ENCODE measurements around the gene RIMKLB. TPM values are rescaled to one million over a fixed set of nuclear protein-coding genes. Genes with fewer than 3 reads are reported as not detected.

Gene RIMKLB
- total RNA-seq, 1 experiment from 2014 or later = 87.7 TPM

DNA sequence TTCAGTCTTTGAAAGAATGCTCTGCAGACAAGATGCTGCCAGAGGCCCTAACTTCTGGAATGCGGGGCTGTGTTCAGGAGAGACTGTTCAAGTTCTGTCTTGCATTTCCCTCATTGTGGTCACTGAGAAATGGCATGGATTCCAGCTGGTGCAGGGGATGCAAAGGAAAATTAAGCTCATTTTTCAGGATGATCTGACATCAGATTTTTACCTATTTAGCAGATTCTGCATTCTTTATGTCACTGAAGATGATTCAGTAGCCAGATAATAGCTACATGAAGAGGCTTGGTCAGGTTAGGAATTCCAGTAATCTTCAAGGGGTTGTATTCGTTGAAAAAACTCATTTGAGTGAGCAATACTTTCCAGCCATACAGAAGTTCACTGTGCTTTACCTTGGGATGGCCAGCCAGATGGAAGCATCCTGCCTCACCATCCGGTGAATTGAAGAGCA is 19.1 kb upstream of the RIMKLB start:
- H3K4me3 Mint-ChIP-seq = no peak overlapping the region
- peaks cover 5% of the 10 kb centered on the region; the same call in 1 of the 2 replicates for H3K4me1 ChIP-seq (ENCODE audit: insufficient read depth, low read length)
- no peak overlapping the region for H3K9ac ChIP-seq (ENCODE audit: extremely low read depth, insufficient read length, low read length)
- no peak overlapping the region for H3K27ac Mint-ChIP-seq
- H2AFZ ChIP-seq (ENCODE audit: low read length) = no peak overlapping the region
- no peaks in the 10 kb centered on the region for H4K20me1 ChIP-seq (ENCODE audit: control insufficient read depth, insufficient read depth, insufficient read length)
- no peak overlapping the region for H4K5ac ChIP-seq (ENCODE audit: insufficient read length, low read depth, low read length)
- H2BK15ac ChIP-seq (ENCODE audit: low read depth, low read length) = no peak overlapping the region
- H3K79me2 ChIP-seq (ENCODE audit: insufficient read depth, low read length) = no peaks in the 10 kb centered on the region
- H3K4me2 ChIP-seq (ENCODE audit: insufficient read depth, insufficient read length, low read length) = no peak overlapping the region
- no peak overlapping the region for H2BK20ac ChIP-seq (ENCODE audit: low read depth, low read length, poor library complexity, severe bottlenecking)
- no CpG with 5 or more reads among the region's 3 CpGs for WGBS (ENCODE audit: extremely low coverage, insufficient read length, low lambda C conversion rate)
- TF ChIP-seq CTCF (conservative IDR thresholded peaks at IDR 0.05) = no peak
- H3T11ph ChIP-seq (ENCODE audit: low read length) = no peak overlapping the region
- H3K23ac ChIP-seq (ENCODE audit: insufficient read length, low read depth, low read length) = no peak overlapping the region
- H3K4me1 Mint-ChIP-seq = peaks cover 21 to 28% of the 10 kb centered on the region in 2 experiments
- no peak overlapping the region for H3K14ac ChIP-seq (ENCODE audit: insufficient read depth, low read length)
- no peak overlapping the region for H3K18ac ChIP-seq (ENCODE audit: insufficient read length, low read depth, low read length)
- no peaks in the 10 kb centered on the region for H3K36me3 Mint-ChIP-seq (ENCODE audit: insufficient read depth in 1 of 3, low read depth in 3 of 3)
- no peak overlapping the region for H2AK5ac ChIP-seq (ENCODE audit: insufficient read length, low read length)
- DNase-seq = no peak
- H3K27me3 Mint-ChIP-seq (ENCODE audit: low read depth) = no peaks in the 10 kb centered on the region
- no peak overlapping the region for H3K27ac ChIP-seq (ENCODE audit: insufficient read length, low read depth, low read length)
- no peaks in the 10 kb centered on the region for H3K9me3 ChIP-seq (ENCODE audit: control insufficient read depth, low read depth, low read length)
- H4K8ac ChIP-seq (replicated peaks; ENCODE audit: insufficient read length, low read depth, low read length) = no peak overlapping the region
- no peak overlapping the region for H3K56ac ChIP-seq (ENCODE audit: insufficient read length, low read depth, low read length)
- no peaks in the 10 kb centered on the region for H3K9me3 Mint-ChIP-seq
- H3K4ac ChIP-seq (ENCODE audit: low read depth, low read length) = no peak overlapping the region
- no peaks in the 10 kb centered on the region for H3K23me2 ChIP-seq (ENCODE audit: insufficient read length, low read depth, low read length, poor library complexity, severe bottlenecking)
- no peaks in the 10 kb centered on the region for H3K79me1 ChIP-seq (ENCODE audit: insufficient read depth, low read depth, low read length, poor library complexity, severe bottlenecking)
- H4K91ac ChIP-seq (ENCODE audit: insufficient read length, low read depth, low read length) = no peak overlapping the region
- no peak overlapping the region for H2BK5ac ChIP-seq (ENCODE audit: insufficient read length, low read length)
- H2BK12ac ChIP-seq (ENCODE audit: insufficient read length, low read depth, low read length) = no peak overlapping the region
- H3K27me3 ChIP-seq (ENCODE audit: insufficient read depth, low read length) = no peaks in the 10 kb centered on the region
- H2BK120ac ChIP-seq (ENCODE audit: low read depth, low read length, poor library complexity, severe bottlenecking) = no peak overlapping the region

Measured in H9 (cell line).